HG02642 (cell line): ENCODE results near the gene JPH4.
A peak's percentile ranks its signal among the peaks of the same experiment; 100 is the strongest.

Experiments
- ATAC-seq: cut with Tn5 transposase; IDR thresholded peaks from one replicate; pipeline ENCODE4 v1.9.1; 2021; ENCODE audit warnings: mild to moderate bottlenecking; ENCODE audit not compliant: unreplicated experiment, poor library complexity

JPH4 gene

GRCh38 chr14:23566112-23566777 is 12.3 kb downstream of the JPH4 start:
- no peak for ATAC-seq

GRCh38 chr14:23565626-23566025 is 13.0 kb downstream of the JPH4 start:
- ATAC-seq = no peak

GRCh38 chr14:23564876-23565275 is 13.7 kb downstream of the JPH4 start:
- ATAC-seq = no peak

GRCh38 chr14:23564181-23564812 is 14.3 kb downstream of the JPH4 start:
- no peak for ATAC-seq

GRCh38 chr14:23563473-23564180 is 15.0 kb downstream of the JPH4 start:
- ATAC-seq = no peak

- no peak for ATAC-seq
Measured at GRCh38 chr14:23562822-23563472, 15.6 kb downstream of the JPH4 start.

GRCh38 chr14:23561873-23562821 is 16.4 kb downstream of the JPH4 start:
- no peak for ATAC-seq

GRCh38 chr14:23561259-23561658 is 17.3 kb downstream of the JPH4 start:
- no peak for ATAC-seq

- ATAC-seq = no peak
Measured at GRCh38 chr14:23559926-23560520, 18.6 kb downstream of the JPH4 start.

GRCh38 chr14:23559010-23559925 is 19.3 kb downstream of the JPH4 start:
- ATAC-seq = no peak

GRCh38 chr14:23558346-23559009 is 20.1 kb downstream of the JPH4 start:
- no peak for ATAC-seq

GRCh38 chr14:23557946-23558345 is 20.6 kb downstream of the JPH4 start:
- ATAC-seq = no peak

GRCh38 chr14:23557521-23557920 is 21.1 kb downstream of the JPH4 start:
- ATAC-seq = no peak

GRCh38 chr14:23556700-23557440 is 21.7 kb downstream of the JPH4 start:
- ATAC-seq = no peak

- ATAC-seq = peak; percentile 87
Measured at GRCh38 chr14:23555882-23556699, 22.5 kb downstream of the JPH4 start, which contains the start of gene THTPA. Gene THTPA (plus strand): TSS chr14:23556271. CDS start chr14:23556758, 487 bp downstream.

GRCh38 chr14:23555533-23555881 is 23.1 kb downstream of the JPH4 start:
- ATAC-seq = no peak
